H1 (cell line): ENCODE data around the gene UFC1. TPM values are rescaled to one million over a fixed set of nuclear protein-coding genes. Genes with fewer than 3 reads are reported as not detected.

Experiments used
- CTCF ChIA-PET: fragments of 300-600 bp; sonication (Branson Sonifier 250); formaldehyde crosslinking; loops from one replicate; lab custom pipeline; 2021; ENCODE audit not compliant: partially characterized antibody; lab: Charles Lee
- POLR2A ChIA-PET: fragments of 300-600 bp; sonication (Branson Sonifier 250); formaldehyde crosslinking; loops from one replicate; lab custom pipeline; 2021; ENCODE audit warnings: inconsistent platforms; ENCODE audit not compliant: partially characterized antibody; lab: Charles Lee
- DNase-seq, 2 experiments: peaks; one replicate each; pipeline versions ENCODE4 v3.0.0 to v3.0.0-alpha.2; 2010 to 2022; ENCODE audit warnings: low spot score in 2 of 2, low read depth in 1 of 2, mixed read lengths in 1 of 2
- FAIRE-seq: peaks from 2 replicates; lab custom pipeline; 2011; peaks lifted over from hg19 to GRCh38; lab: Jason Lieb, UNC
- H2AFZ ChIP-seq: 2 replicates; pipeline ENCODE4 v1.8.1; 2012; ENCODE audit warnings: low read length, inconsistent platforms
- H2AK5ac ChIP-seq: 2 replicates; pipeline ENCODE4 v1.6.1; 2013; ENCODE audit warnings: low read depth, low read length
- H2BK120ac ChIP-seq: replicated peaks from 2 replicates; pipeline ENCODE3; 2013; ENCODE audit warnings: low read depth, low read length, inconsistent platforms
- H2BK12ac ChIP-seq: 2 replicates; pipeline ENCODE4 v1.6.1; 2013; ENCODE audit warnings: low read depth, low read length
- H2BK15ac ChIP-seq: 2 replicates; pipeline ENCODE4 v1.6.1; 2013; ENCODE audit warnings: low read length
- H2BK20ac ChIP-seq: 2 replicates; pipeline ENCODE4 v1.6.1; 2013; ENCODE audit warnings: low read length
- H2BK5ac ChIP-seq: 2 replicates; pipeline ENCODE4 v1.6.1; 2013; ENCODE audit warnings: low read depth, low read length
- H3K14ac ChIP-seq: 2 replicates; pipeline ENCODE4 v1.6.1; 2013; ENCODE audit warnings: inconsistent platforms; ENCODE audit not compliant: insufficient read length
- H3K18ac ChIP-seq: 2 replicates; pipeline ENCODE4 v1.6.1; 2013; ENCODE audit warnings: low read length; ENCODE audit errors: extremely low read depth
- H3K23ac ChIP-seq: 2 replicates; pipeline ENCODE4 v1.6.1; 2013; ENCODE audit warnings: inconsistent platforms; ENCODE audit not compliant: insufficient read length
- H3K23me2 ChIP-seq: 2 replicates; pipeline ENCODE4 v1.6.1; 2013; ENCODE audit warnings: low read depth, low read length
- H3K27ac ChIP-seq: 2 replicates; pipeline ENCODE4 v1.6.1; 2011; ENCODE audit warnings: low read depth, low read length, inconsistent platforms
- H3K27me3 ChIP-seq, 4 experiments: replicated peaks in 1 of 4; 1 replicate in 1 of 4; 2 replicates in 3 of 4; pipeline versions ENCODE4 v1.6.1 to v1.8.1; 2011 to 2013; ENCODE audit warnings: low read length in 3 of 4, mild to moderate bottlenecking in 3 of 4, inconsistent platforms in 2 of 4, mixed read lengths in 2 of 4, moderate library complexity in 1 of 4; ENCODE audit not compliant: control insufficient read depth in 3 of 4, insufficient read depth in 3 of 4; ENCODE audit errors: extremely low read depth in 1 of 4
- H3K36me3 ChIP-seq, 4 experiments: 2 replicates each; pipeline versions ENCODE4 v1.6.1 to v1.8.1; 2011 to 2013; ENCODE audit warnings: mild to moderate bottlenecking in 4 of 4, low read length in 3 of 4, moderate library complexity in 2 of 4, control low read depth in 1 of 4, inconsistent platforms in 1 of 4; ENCODE audit not compliant: insufficient read depth in 4 of 4, control insufficient read depth in 2 of 4
- H3K4ac ChIP-seq: replicated peaks from 2 replicates; pipeline ENCODE3; 2013; ENCODE audit warnings: low read length, low read depth, mixed read lengths, inconsistent platforms; ENCODE audit not compliant: insufficient read length
- H3K4me1 ChIP-seq, 4 experiments: replicated peaks in 1 of 4; 1 replicate in 1 of 4; 2 replicates in 3 of 4; pipeline versions ENCODE4 v1.6.1 to v1.8.1; 2011 to 2013; ENCODE audit warnings: low read length in 3 of 4, inconsistent platforms in 2 of 4, mixed read lengths in 1 of 4; ENCODE audit not compliant: insufficient read depth in 4 of 4, control insufficient read depth in 3 of 4
- H3K4me2 ChIP-seq, 2 experiments: 2 replicates each; pipeline versions ENCODE4 v1.6.1 to v1.8.1; 2011 to 2013; ENCODE audit warnings: low read depth in 2 of 2, low read length in 2 of 2, control low read depth in 1 of 2, inconsistent platforms in 1 of 2, mild to moderate bottlenecking in 1 of 2; ENCODE audit not compliant: insufficient read depth in 1 of 2
- H3K4me3 ChIP-seq, 4 experiments: fragments of 200-600, 300-600 bp in 1 of 4; sonication (generic), shearing (Covaris generic), sonication (Bioruptor Twin) in 1 of 4; 2 replicates each; pipeline versions ENCODE4 v1.5.1 to v1.8.1; 2011 to 2016; ENCODE audit warnings: low read length in 4 of 4, low read depth in 3 of 4, control low read depth in 2 of 4, inconsistent platforms in 2 of 4, mild to moderate bottlenecking in 2 of 4, mixed read lengths in 1 of 4, moderate library complexity in 1 of 4; ENCODE audit not compliant: insufficient read depth in 2 of 4; ENCODE audit errors: extremely low read depth in 1 of 4
- H3K56ac ChIP-seq: replicated peaks from 2 replicates; pipeline ENCODE3; 2013; ENCODE audit warnings: low read depth, mild to moderate bottlenecking, mixed read lengths, low read length, inconsistent platforms; ENCODE audit not compliant: insufficient read length
- H3K79me1 ChIP-seq: 2 replicates; pipeline ENCODE4 v1.6.1; 2013; ENCODE audit warnings: low read depth, low read length, control low read depth
- H3K79me2 ChIP-seq, 2 experiments: 2 replicates each; pipeline versions ENCODE4 v1.6.1 to v1.8.1; 2012 to 2013; ENCODE audit warnings: low read length in 2 of 2, mild to moderate bottlenecking in 2 of 2, inconsistent platforms in 1 of 2; ENCODE audit not compliant: insufficient read depth in 2 of 2, control insufficient read depth in 1 of 2
- H3K9ac ChIP-seq, 4 experiments: replicated peaks in 1 of 4; 1 replicate in 1 of 4; 2 replicates in 3 of 4; pipeline versions ENCODE4 v1.6.1 to v1.8.1; 2011 to 2013; ENCODE audit warnings: low read depth in 3 of 4, low read length in 3 of 4, control low read depth in 2 of 4, mild to moderate bottlenecking in 2 of 4, moderate library complexity in 2 of 4, inconsistent platforms in 1 of 4; ENCODE audit errors: extremely low read depth in 1 of 4
- H3K9me3 ChIP-seq, 2 experiments: 2 replicates each; pipeline versions ENCODE4 v1.6.1 to v1.8.1; 2012 to 2013; ENCODE audit warnings: mild to moderate bottlenecking in 2 of 2, moderate library complexity in 2 of 2, control low read depth in 1 of 2, inconsistent platforms in 1 of 2, low read depth in 1 of 2, low read length in 1 of 2, mixed read lengths in 1 of 2; ENCODE audit not compliant: insufficient read depth in 2 of 2
- H4K20me1 ChIP-seq, 2 experiments: replicated peaks in 1 of 2; 2 replicates each; pipeline versions ENCODE3 to v1.8.1; 2011 to 2013; ENCODE audit warnings: inconsistent platforms in 2 of 2, low read length in 2 of 2, mild to moderate bottlenecking in 1 of 2; ENCODE audit not compliant: insufficient read depth in 2 of 2, control insufficient read depth in 1 of 2
- H4K5ac ChIP-seq: 2 replicates; pipeline ENCODE4 v1.6.1; 2013; ENCODE audit warnings: low read length, low read depth, mixed read lengths, inconsistent platforms; ENCODE audit not compliant: insufficient read length
- H4K8ac ChIP-seq: 2 replicates; pipeline ENCODE4 v1.8.0; 2013; ENCODE audit warnings: mild to moderate bottlenecking, moderate library complexity, low read length, inconsistent platforms; ENCODE audit not compliant: insufficient read depth; ENCODE audit errors: extremely low read depth
- H4K91ac ChIP-seq: replicated peaks from 2 replicates; pipeline ENCODE3; 2013; ENCODE audit warnings: low read length, mixed read lengths, inconsistent platforms; ENCODE audit not compliant: insufficient read length
- CTBP2 ChIP-seq: IDR thresholded peaks from 2 replicates; pipeline ENCODE4 v1.7.0; 2011; ENCODE audit warnings: borderline replicate concordance, mild to moderate bottlenecking, moderate library complexity, mixed read lengths, low read length; ENCODE audit not compliant: insufficient read depth, insufficient read length
- NANOG ChIP-seq: IDR thresholded peaks from 2 replicates; pipeline ENCODE4 v1.6.1; 2011; ENCODE audit warnings: low read length, low read depth, mild to moderate bottlenecking, inconsistent platforms; ENCODE audit not compliant: insufficient read depth, poor library complexity, severe bottlenecking
- NRF1 ChIP-seq: IDR thresholded peaks from 2 replicates; pipeline ENCODE4 v1.6.1; 2011; ENCODE audit warnings: mild to moderate bottlenecking, low read depth, low read length, improper control_type of control experiment
- SRF ChIP-seq: IDR thresholded peaks from 2 replicates; pipeline ENCODE4 v1.6.1; 2011; ENCODE audit warnings: mild to moderate bottlenecking, low read depth, low read length, moderate library complexity
- SUZ12 ChIP-seq: fragments of 200-600 bp; sonication (generic); IDR thresholded peaks from 2 replicates; pipeline ENCODE4 v1.6.1; 2012; ENCODE audit warnings: mild to moderate bottlenecking, inconsistent platforms, low read length, moderate library complexity, mixed read lengths
- YY1 ChIP-seq: IDR thresholded peaks from 2 replicates; pipeline ENCODE4 v1.6.1; 2011; ENCODE audit warnings: low read depth, mild to moderate bottlenecking, low read length
- WGBS, 2 experiments: shearing (Covaris generic) in 1 of 2; methylation state at CpG; one replicate each; pipeline versions ENCODE4 v1.1.6 to v1.1.7; 2013 to 2015; ENCODE audit warnings: low lambda C conversion rate in 2 of 2, mixed read lengths in 2 of 2, inconsistent platforms in 1 of 2, low coverage in 1 of 2, missing lambda C conversion rate in 1 of 2; ENCODE audit not compliant: insufficient replicate concordance in 2 of 2, insufficient coverage in 1 of 2, insufficient read length in 1 of 2; ENCODE audit errors: extremely low coverage in 1 of 2, missing lambda C conversion rate in 1 of 2; 5-methylcytosine and 5-hydroxymethylcytosine counted together
- polyA plus RNA-seq, 7 experiments: library from polyadenylated mRNA; depleted of rRNA in 3 of 7; stranded (reverse) in 5 of 7; unstranded in 2 of 7; fragments of >200 nt in 5 of 7; fragments of 200-250 nt in 2 of 7; gene quantifications; 1 replicate in 5 of 7; 2 replicates in 1 of 7; 4 replicates in 1 of 7; pipeline versions ENCODE4 v1.2.1 to v1.2.3, GENCODE V29; 2011 to 2013; ENCODE audit warnings: missing spikeins in 2 of 7, mixed read lengths in 2 of 7
- total RNA-seq: library from RNA; stranded (reverse); fragmentation: NEBNext Ultra II Directional; extraction: Animal tissue kit (Norgen Biotek cat#: 25700); gene quantifications from 2 replicates; pipeline ENCODE4 v1.2.1, GENCODE V29; 2021
- TF ChIP-seq, protein P1 (sequence below), 3 experiments: IDR thresholded peaks; 1 replicate in 2 of 3; 2 replicates in 1 of 3; pipeline versions ENCODE4 v1.5.1 to v1.6.1; 2011; ENCODE audit warnings: low read length in 3 of 3, mild to moderate bottlenecking in 3 of 3, inconsistent platforms in 2 of 3, low read depth in 1 of 3, moderate library complexity in 1 of 3; ENCODE audit not compliant: insufficient read depth in 1 of 3; ENCODE audit errors: control extremely low read depth in 1 of 3

Gene UFC1
- total and polyA plus RNA-seq, 2 of the 8 experiments (the other 6 are each of a cell fraction or from before 2014, with no cell fraction given): 67.8 to 102 TPM

DNA sequence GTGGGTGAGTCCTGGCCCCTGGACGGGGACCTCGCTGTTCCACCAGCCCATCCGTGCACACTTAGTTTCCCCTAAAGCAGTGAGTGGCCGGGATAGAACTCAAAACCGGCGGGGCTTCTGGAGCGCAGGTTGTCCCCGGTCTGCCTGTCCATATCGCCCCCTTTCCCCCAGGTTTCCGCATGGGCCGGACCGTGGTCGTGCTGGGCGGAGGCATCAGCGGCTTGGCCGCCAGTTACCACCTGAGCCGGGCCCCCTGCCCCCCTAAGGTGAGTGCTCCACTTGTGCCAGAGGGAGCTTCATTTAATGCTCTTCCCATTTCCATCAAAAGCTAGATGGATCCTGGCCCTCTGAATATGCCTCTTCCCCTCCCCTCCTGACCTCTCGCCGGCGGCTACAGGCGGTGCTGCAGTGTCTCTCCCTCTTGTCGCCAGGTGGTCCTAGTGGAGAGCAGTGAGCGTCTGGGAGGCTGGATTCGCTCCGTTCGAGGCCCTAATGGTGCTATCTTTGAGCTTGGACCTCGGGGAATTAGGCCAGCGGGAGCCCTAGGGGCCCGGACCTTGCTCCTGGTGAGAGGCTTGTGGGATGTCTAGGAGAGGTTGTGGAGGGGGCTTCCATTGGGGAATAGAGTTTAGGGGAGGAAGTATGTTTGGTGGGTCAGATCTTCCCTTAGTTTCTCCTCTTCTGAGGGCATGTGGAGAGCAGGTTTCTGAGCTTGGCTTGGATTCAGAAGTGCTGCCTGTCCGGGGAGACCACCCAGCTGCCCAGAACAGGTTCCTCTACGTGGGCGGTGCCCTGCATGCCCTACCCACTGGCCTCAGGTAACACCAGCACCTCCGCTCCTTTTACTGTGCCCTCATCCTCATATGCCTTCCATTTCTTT is 13.1 kb downstream of the UFC1 start:
- ChIA-PET CTCF (interaction anchor here (0.6 to 5.3 kb wide), 16 partner anchors 9 to 215 kb away, joined by 3 to 32 read pairs (median 6); partner anchors contain the start of genes ADAMTS4, B4GALT3, NDUFS2 and UFC1), POLR2A (interaction anchor here (1.3 to 4.7 kb wide), 9 partner anchors 9 to 148 kb away, joined by 3 to 51 read pairs (median 12); partner anchors contain the start of genes ADAMTS4, B4GALT3, DEDD and NDUFS2)
- peak overlapping the region; percentile 43 to 69 (median 54); a peak in 6 of 7 replicates for H3K9ac ChIP-seq
- H3K79me1 ChIP-seq: no peaks in the 10 kb centered on the region
- H2BK5ac ChIP-seq: 0 out of 2 replicates have a peak overlapping the region, but pooled peaks have one; percentile 3
- no peaks in the 10 kb centered on the region for H3K79me2 ChIP-seq
- peak overlapping the region; percentile 64 to 83 (median 82) for H3K4me3 ChIP-seq
- no peak overlapping the region for H3K23ac ChIP-seq
- no peak overlapping the region for H3K14ac ChIP-seq
- H3K23me2 ChIP-seq: peaks cover 11% of the 10 kb centered on the region; the same call in 1 of the 2 replicates
- DNase-seq (peak in 1 of 2 experiments; percentile 71), FAIRE-seq (no peak)
- H2BK12ac ChIP-seq: no peak overlapping the region
- no peaks in the 10 kb centered on the region for H3K27me3 ChIP-seq
- no peak overlapping the region for H2BK120ac ChIP-seq
- H4K20me1 ChIP-seq: no peaks in the 10 kb centered on the region
- peak overlapping the region; percentile 22 for H3K4ac ChIP-seq
- no peak overlapping the region for H2BK20ac ChIP-seq
- H4K5ac ChIP-seq: peak overlapping the region; percentile 20
- H3K18ac ChIP-seq: no peak overlapping the region
- H2AFZ ChIP-seq: no peak overlapping the region
- H4K91ac ChIP-seq: peak overlapping the region; percentile 67
- H3K36me3 ChIP-seq: peaks cover 7 to 20% (median 14%) of the 10 kb centered on the region in 4 experiments; a peak in 6 of 8 replicates
- H3K56ac ChIP-seq: peak overlapping the region; percentile 9
- peak overlapping the region; percentile 72; the same call in 1 of the 2 replicates for H2BK15ac ChIP-seq
- peak overlapping the region; percentile 41 for H4K8ac ChIP-seq
- no peaks in the 10 kb centered on the region for H3K9me3 ChIP-seq
- H2AK5ac ChIP-seq: no peak overlapping the region
- H3K4me1 ChIP-seq: peaks cover 0 to 7% (median 5%) of the 10 kb centered on the region in 4 experiments; a peak in 4 of 7 replicates
- H3K27ac ChIP-seq: peak overlapping the region; percentile 4; the same call in 1 of the 2 replicates
- peak overlapping the region; percentile 66 to 92 for H3K4me2 ChIP-seq
- 7% methylated on average over 31 of the region's 33 CpGs; no CpG with 5 or more reads in 1 of the 2 experiments for WGBS, 2 experiments
- TF ChIP-seq SRF (no peak), NANOG (no peak), YY1 (no peak), CTBP2 (no peak), NRF1 (no peak), SUZ12 (no peak)
- TF ChIP-seq, protein P1, sequence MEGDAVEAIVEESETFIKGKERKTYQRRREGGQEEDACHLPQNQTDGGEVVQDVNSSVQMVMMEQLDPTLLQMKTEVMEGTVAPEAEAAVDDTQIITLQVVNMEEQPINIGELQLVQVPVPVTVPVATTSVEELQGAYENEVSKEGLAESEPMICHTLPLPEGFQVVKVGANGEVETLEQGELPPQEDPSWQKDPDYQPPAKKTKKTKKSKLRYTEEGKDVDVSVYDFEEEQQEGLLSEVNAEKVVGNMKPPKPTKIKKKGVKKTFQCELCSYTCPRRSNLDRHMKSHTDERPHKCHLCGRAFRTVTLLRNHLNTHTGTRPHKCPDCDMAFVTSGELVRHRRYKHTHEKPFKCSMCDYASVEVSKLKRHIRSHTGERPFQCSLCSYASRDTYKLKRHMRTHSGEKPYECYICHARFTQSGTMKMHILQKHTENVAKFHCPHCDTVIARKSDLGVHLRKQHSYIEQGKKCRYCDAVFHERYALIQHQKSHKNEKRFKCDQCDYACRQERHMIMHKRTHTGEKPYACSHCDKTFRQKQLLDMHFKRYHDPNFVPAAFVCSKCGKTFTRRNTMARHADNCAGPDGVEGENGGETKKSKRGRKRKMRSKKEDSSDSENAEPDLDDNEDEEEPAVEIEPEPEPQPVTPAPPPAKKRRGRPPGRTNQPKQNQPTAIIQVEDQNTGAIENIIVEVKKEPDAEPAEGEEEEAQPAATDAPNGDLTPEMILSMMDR (IDR thresholded peaks at IDR 0.05; ENCODE audit: control extremely low read depth in 1 of 3, insufficient read depth in 1 of 3, low read depth in 1 of 3, low read length in 3 of 3): no peak
